Esophagus (tissue), 2 donors: ENCODE results near the gene ZFYVE16. TPM values are rescaled to one million over a fixed set of nuclear protein-coding genes. Genes with fewer than 3 reads are reported as not detected.
A peak's percentile ranks its signal among the peaks of the same experiment; 100 is the strongest.
"Not testable (repeated sequence)": the region's sequence is repeated elsewhere in the genome, so short reads cannot be mapped to it uniquely, and the experiment has no call there.

Experiments used
- H3K27ac ChIP-seq, 2 donors: one replicate each; pipeline ENCODE4 v1.5.1; 2013; ENCODE audit warnings: low read depth in 2 of 2, mild to moderate bottlenecking in 2 of 2, inconsistent platforms in 1 of 2, low read length in 1 of 2, moderate library complexity in 1 of 2
- H3K27me3 ChIP-seq, 2 donors: one replicate each; pipeline ENCODE4 v1.6.1; 2013; ENCODE audit warnings: low read length in 2 of 2, control low read depth in 1 of 2, mild to moderate bottlenecking in 1 of 2; ENCODE audit not compliant: insufficient read depth in 2 of 2, control insufficient read depth in 1 of 2
- H3K36me3 ChIP-seq, 2 donors: one replicate each; pipeline ENCODE4 v1.6.1; 2013; ENCODE audit warnings: low read length in 1 of 2; ENCODE audit not compliant: control insufficient read depth in 2 of 2, insufficient read depth in 2 of 2
- H3K4me1 ChIP-seq, 2 donors: one replicate each; pipeline ENCODE4 v1.6.1; 2013; ENCODE audit warnings: low read length in 1 of 2; ENCODE audit not compliant: control insufficient read depth in 2 of 2, insufficient read depth in 2 of 2
- H3K4me3 ChIP-seq, 2 donors: one replicate each; pipeline ENCODE4 v1.5.1; 2013; ENCODE audit warnings: low read length in 2 of 2, mild to moderate bottlenecking in 2 of 2, low read depth in 1 of 2, moderate library complexity in 1 of 2
- H3K9me3 ChIP-seq, 2 donors: one replicate each; pipeline ENCODE4 v1.6.1; 2013; ENCODE audit warnings: mild to moderate bottlenecking in 2 of 2, low read depth in 1 of 2, low read length in 1 of 2, moderate library complexity in 1 of 2; ENCODE audit not compliant: control insufficient read depth in 2 of 2, insufficient read depth in 1 of 2
- WGBS, 2 donors: extraction: QIAGEN DNeasy Blood & Tissue Kit; methylation state at CpG; one replicate each; pipeline ENCODE4 v1.1.7; 2013; 5-methylcytosine and 5-hydroxymethylcytosine counted together
- polyA plus RNA-seq, 2 donors: library from polyadenylated mRNA; stranded (reverse); fragments of 200-250 nt; gene quantifications; one replicate each; pipeline ENCODE4 v1.2.3, GENCODE V29; 2013
- donor health status: healthy with polysubstance abuse.
- donor health status: Bipolar disorder and iron deficiency.

ZFYVE16 gene
- polyA plus RNA-seq, 2 donors, result 6.9 to 11.9 TPM

DNA sequence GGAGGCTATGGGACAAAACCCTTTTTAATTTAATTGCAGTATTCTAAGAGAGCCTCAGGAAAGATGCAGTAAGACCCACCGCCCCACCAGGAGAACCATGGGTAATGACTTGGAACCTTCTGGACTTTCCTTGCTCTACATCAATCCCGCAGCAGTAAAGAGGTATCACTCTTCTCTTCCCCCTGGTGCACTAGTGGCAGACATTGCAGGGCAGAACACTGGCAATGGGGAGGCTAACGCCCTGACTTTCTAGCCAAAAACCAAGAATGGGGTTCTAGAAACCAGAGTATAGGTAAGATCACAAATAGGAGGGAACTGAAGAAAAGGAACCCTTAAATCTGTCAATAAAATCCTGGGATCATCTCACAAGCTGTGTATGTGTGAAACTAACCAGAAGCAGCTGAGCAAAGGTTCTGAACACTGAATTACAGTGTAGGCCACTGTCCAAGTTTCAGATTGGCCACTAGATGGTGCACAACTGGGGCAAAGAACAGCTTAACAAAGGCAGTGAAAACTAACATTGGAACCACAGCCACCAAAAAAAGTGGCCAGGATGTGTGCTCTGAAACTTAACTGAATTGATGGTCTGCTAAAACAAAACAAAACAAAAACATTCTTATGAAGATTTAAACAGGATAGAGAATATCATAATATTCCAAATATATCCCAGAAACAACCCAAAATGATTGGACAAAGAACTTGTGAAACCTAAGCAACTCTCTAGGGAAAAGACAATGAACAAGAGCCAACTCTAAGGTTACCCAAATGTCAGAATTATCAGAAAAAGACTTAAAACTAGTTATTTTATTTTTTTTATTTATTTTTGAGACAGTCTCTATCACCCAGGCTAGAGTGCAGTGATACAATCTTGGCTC lies 73.4 kb downstream of the ZFYVE16 start:
- no peaks in the 10 kb centered on the region for H3K36me3 ChIP-seq
- no peaks in the 10 kb centered on the region for H3K27me3 ChIP-seq
- no peaks in the 10 kb centered on the region for H3K9me3 ChIP-seq
- H3K27ac ChIP-seq, result no peak overlapping the region
- H3K4me1 ChIP-seq, result no peaks in the 10 kb centered on the region
- no peak overlapping the region for H3K4me3 ChIP-seq
- WGBS, 2 donors, result 98 to 99% methylated on average over 3 of the region's 3 CpGs

DNA sequence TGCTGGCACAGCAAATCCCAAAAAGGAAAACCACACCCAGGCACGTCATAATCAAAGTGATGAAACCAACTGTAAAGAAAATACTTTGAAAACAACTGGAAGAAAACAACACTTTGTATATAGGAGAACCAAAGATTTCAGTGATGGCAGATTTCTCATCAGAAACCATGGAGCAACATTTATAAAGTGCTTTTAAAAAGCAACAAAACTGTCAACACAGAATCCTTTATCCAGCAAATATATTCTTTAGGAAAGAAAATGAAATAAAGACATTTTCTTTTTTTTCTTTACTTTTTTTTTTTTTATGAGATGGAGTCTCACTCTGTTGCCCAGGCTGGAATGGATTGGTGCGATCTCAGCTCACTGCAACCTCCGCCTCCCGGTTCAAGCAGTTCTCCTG lies 74.7 kb downstream of the ZFYVE16 start:
- no peaks in the 10 kb centered on the region for H3K36me3 ChIP-seq
- 74 to 75% methylated on average over 4 of the region's 4 CpGs for WGBS, 2 donors
- H3K27ac ChIP-seq, result no peak overlapping the region
- H3K27me3 ChIP-seq, result no peaks in the 10 kb centered on the region
- no peak overlapping the region for H3K4me3 ChIP-seq
- no peaks in the 10 kb centered on the region for H3K9me3 ChIP-seq
- no peaks in the 10 kb centered on the region for H3K4me1 ChIP-seq

DNA sequence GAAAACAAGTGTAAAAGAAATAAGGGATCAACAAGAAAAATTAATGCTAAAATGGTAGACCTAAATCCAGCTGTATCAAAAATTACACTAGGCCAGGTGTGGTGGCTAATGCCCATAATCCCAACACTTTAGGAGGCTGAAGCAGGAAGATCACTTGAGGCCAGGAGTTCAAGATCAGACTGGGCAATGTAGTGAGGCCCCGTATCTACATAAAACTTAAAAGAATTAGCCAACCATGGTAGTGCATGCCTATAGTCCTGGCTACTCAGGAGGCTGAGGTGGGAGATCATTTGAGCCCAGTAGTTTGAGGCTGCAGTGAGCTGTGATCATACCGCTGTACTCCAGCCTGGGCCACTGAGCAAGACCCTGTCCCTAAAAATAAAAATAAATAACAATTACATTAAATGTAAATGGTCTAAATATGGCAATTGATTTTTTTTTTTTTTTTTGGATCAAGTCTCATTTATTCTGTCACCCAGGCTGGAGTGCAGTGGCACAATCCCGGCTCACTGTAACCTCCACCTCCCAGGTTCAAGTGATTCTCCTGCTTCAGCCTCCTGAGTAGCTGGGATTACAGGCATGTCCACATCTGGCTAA lies 75.9 kb downstream of the ZFYVE16 start:
- H3K27me3 ChIP-seq, result no peaks in the 10 kb centered on the region
- 97 to 99% methylated on average over 3 of the region's 3 CpGs for WGBS, 2 donors
- H3K27ac ChIP-seq, result no peak overlapping the region
- no peaks in the 10 kb centered on the region for H3K36me3 ChIP-seq
- H3K4me3 ChIP-seq, result no peak overlapping the region
- H3K4me1 ChIP-seq, result no peaks in the 10 kb centered on the region
- no peaks in the 10 kb centered on the region for H3K9me3 ChIP-seq

DNA sequence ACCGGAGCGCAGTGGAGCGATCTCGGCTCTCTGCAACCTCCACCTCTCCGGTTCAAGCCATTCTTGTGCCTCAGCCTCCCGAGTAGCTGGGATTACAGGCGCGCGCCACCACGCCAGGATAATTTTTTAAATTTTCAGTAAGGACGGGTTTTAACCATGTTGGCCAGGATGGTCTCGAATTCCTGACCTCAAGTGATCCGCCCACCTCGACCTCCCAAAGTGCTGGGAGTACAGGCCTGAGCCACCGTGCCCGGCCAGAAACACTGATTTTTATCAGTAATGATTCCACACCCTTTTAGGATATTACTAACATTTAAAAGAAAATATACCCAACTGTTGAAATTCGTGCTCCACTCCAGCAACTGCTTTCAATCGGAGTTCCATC lies 79.6 kb downstream of the ZFYVE16 start:
- peak overlapping the region; percentile 60 to 70 for H3K4me3 ChIP-seq
- no peaks in the 10 kb centered on the region for H3K36me3 ChIP-seq
- no peaks in the 10 kb centered on the region for H3K9me3 ChIP-seq
- peak overlapping the region; percentile 76 to 90 for H3K27ac ChIP-seq
- WGBS, 2 donors, result 61% methylated on average over 18 of the region's 18 CpGs
- no peaks in the 10 kb centered on the region for H3K4me1 ChIP-seq
- H3K27me3 ChIP-seq, result no peaks in the 10 kb centered on the region

DNA sequence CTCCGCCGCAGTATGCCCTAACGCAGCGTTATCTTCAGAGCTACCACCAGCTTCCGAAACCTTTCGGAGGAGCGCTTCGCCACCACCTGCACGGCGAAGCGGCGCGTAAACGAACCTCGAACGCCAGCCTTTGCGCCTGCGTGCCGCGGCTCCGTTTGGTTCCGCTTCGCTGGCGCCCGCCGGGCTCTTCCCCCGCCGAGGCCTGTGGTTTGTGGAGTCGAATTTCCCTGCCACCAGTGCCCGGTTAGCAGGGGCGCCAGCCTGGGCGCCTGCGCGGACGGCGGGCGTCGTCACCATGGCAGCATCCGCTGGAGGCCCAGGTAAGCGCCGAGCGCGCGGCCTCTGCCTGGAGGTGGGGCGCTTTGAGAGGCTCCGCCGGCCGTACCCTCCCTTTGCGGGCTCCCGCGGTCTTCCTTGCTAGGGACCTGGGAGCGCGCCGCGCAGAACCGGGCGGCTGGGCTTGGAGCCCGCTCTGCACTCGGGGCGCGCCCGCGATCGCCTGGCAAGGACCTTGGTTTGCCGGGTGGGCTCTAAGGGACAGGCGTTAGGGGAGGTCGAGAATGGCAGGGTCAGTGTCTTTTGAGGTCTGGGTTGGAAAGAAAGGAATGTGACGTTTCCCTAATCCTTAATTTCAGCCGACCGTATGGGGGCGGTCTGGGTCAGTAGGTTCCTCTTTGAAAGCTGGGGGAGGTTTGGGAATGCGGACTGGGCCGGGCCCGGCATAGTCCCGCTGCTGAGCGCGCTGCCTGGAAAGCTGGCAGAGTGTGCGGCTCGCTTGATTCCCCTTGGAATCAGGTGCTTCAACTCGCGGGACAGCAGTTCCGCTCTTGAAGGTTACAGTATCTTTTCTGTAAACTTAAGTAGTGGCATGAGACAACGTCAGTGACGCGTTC lies 80.2 kb downstream of the ZFYVE16 start, which contains the start of gene FAM151B:
Gene FAM151B, plus strand, starts transcription at position 272 of the 893 bp plus-strand sequence. Its CDS starts 24 bp downstream, at position 296.
- Histone ChIP-seq H3K4me1 (no peaks in the 10 kb centered on the region), H3K27ac (peak within 1 kb of the TSS; percentile 76 to 90), H3K27me3 (no peaks in the 10 kb centered on the region), H3K4me3 (peak within 1 kb of the TSS; percentile 60 to 70), H3K36me3 (no peaks in the 10 kb centered on the region), H3K9me3 (no peaks in the 10 kb centered on the region)
- WGBS, 2 donors, result 1% methylated on average over 85 of the region's 85 CpGs

DNA sequence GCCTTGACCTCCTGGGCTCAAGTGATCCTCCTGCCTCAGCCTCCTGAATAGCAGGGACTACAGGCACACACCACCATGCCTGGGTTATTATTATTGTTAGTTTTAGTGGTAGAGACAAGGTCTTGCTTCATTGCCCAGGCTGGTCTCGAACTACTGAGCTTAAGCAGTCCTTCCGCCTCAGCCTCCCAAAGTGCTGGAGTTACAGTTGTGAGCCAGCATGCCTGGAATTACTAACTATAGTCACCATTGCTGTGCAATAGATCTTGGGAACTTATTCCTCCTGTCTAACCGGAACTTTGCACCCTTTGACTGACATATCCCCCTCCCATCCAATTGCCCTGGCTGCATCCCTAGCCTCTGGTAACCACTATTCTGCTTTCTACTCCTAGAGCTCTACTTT lies 83.4 kb downstream of the ZFYVE16 start:
- Histone ChIP-seq H3K36me3 (no peaks in the 10 kb centered on the region), H3K4me3 (no peak overlapping the region), H3K4me1 (no peaks in the 10 kb centered on the region), H3K27ac (no peak overlapping the region), H3K9me3 (no peaks in the 10 kb centered on the region), H3K27me3 (no peaks in the 10 kb centered on the region)
- WGBS, 2 donors, result 93 to 96% methylated on average over 3 of the region's 3 CpGs

DNA sequence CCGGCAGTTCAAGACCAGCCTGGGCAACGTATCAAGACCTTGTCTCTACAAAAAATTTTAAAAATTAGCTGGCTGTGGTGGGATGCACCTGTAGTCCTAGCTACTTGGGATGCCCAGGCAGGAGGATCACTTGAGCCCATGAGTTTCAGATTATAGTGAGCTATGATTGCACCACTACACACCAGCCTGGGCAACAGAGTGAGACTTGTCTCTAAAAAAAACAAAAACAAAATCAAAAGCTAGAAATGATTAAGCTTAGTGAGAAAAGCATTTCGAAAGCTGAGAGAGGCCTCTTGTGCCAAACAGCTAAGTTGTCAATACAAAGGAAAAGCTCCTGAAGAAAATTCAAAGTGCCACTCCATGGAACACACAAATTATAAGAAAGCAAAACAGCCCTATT lies 84.9 kb downstream of the ZFYVE16 start:
- H3K4me3 ChIP-seq, result no peak overlapping the region
- WGBS, 2 donors, result 83 to 90% methylated on average over 3 of the region's 3 CpGs
- no peaks in the 10 kb centered on the region for H3K9me3 ChIP-seq
- H3K27ac ChIP-seq, result no peak overlapping the region
- H3K27me3 ChIP-seq, result no peaks in the 10 kb centered on the region
- H3K4me1 ChIP-seq, result no peaks in the 10 kb centered on the region
- no peaks in the 10 kb centered on the region for H3K36me3 ChIP-seq

DNA sequence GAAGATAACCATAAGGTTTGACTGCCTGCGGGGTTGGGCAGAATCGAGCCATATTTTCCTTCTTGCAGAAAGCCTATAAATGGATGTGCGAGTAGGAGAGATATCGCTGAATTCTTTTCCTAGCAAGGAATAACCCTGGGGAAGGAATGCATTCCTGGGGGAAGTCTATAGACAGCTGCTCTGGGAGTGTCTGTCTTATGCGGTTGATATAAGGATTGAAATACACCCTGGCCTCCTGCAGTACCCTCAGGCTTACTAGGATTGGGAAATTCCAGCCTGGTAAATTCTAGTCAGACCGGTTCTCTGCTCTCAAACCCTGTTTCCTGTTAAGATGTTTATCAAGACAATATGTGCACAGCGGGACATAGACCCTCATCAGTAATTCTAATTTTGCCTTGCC lies 85.6 kb downstream of the ZFYVE16 start:
- not testable (repeated sequence) for H3K27me3 ChIP-seq, H3K4me1 ChIP-seq, H3K36me3 ChIP-seq, H3K9me3 ChIP-seq, H3K4me3 ChIP-seq, H3K27ac ChIP-seq
- 62 to 74% methylated on average over 7 of the region's 7 CpGs for WGBS, 2 donors

DNA sequence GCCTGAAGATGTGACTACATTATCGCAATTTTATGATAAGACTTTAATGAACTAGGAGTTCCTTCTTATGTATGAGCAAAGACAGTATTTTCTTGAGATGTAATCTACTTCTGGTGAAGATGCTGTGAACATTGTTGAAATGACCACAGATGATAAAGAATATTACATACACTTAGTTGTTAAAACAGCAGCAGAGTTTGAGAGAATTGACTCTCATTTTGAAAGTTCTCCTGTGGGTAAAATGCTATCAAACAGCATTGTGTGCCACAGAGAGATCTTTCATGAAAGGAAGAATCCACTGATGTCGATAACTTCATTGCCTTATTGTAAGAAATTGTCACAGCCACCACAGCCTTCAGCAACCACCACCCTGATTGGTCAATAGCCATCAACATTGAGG lies 88.0 kb downstream of the ZFYVE16 start:
- Histone ChIP-seq H3K9me3 (no peaks in the 10 kb centered on the region), H3K36me3 (no peaks in the 10 kb centered on the region), H3K27ac (no peak overlapping the region), H3K4me3 (no peak overlapping the region), H3K27me3 (no peaks in the 10 kb centered on the region), H3K4me1 (no peaks in the 10 kb centered on the region)
- WGBS, 2 donors, result 93 to 95% methylated on average over 2 of the region's 2 CpGs
